MM.1S (cell line): ENCODE measurements around the gene NMNAT2.

ENCODE experiments used
- EZH2 ChIP-seq: fragments of 300-600 bp; sonication (generic); optimal IDR thresholded peaks from 2 replicates; pipeline ENCODE3; 2017; ENCODE audit warnings: low read depth, mild to moderate bottlenecking, antibody characterized with exemption, low read length, mixed read lengths
- EZH2phosphoT487 ChIP-seq: fragments of 300-600 bp; sonication (generic); IDR thresholded peaks from 2 replicates; pipeline ENCODE4 v1.6.1; 2018; ENCODE audit warnings: antibody characterized with exemption, low read length
- TF ChIP-seq, protein P1 (sequence below): fragments of 300-600 bp; sonication (generic); IDR thresholded peaks from 2 replicates; pipeline ENCODE4 v1.5.1; 2016; ENCODE audit warnings: antibody characterized with exemption, low read length, mixed read lengths

DNA sequence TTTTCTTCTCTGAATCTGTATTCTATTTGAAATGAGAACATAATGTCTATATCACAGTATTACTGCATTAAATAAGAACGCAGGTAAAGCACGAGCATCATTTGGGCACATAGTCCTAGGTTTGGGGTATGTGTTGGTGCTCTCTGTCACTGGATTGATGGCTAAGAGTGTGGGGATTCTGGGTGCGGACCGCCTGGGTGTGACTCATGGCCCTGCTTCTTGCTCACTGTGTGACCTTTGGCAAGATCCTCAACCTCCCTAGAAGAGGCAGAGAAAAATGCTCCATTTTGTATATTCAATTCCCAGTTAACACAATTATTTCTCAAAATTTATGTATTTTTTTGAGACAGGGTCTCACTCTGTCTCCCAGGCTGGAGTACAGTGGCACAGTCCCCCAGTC lies 132.4 kb downstream of the NMNAT2 start:
- TF ChIP-seq, protein P1, sequence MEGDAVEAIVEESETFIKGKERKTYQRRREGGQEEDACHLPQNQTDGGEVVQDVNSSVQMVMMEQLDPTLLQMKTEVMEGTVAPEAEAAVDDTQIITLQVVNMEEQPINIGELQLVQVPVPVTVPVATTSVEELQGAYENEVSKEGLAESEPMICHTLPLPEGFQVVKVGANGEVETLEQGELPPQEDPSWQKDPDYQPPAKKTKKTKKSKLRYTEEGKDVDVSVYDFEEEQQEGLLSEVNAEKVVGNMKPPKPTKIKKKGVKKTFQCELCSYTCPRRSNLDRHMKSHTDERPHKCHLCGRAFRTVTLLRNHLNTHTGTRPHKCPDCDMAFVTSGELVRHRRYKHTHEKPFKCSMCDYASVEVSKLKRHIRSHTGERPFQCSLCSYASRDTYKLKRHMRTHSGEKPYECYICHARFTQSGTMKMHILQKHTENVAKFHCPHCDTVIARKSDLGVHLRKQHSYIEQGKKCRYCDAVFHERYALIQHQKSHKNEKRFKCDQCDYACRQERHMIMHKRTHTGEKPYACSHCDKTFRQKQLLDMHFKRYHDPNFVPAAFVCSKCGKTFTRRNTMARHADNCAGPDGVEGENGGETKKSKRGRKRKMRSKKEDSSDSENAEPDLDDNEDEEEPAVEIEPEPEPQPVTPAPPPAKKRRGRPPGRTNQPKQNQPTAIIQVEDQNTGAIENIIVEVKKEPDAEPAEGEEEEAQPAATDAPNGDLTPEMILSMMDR, result no peak
- TF ChIP-seq EZH2phosphoT487, result no peak
- TF ChIP-seq EZH2, result no peak
